Muscle of leg (tissue), 11 donors: ENCODE measurements around the gene TPD52L2. TPM values are rescaled to one million over a fixed set of nuclear protein-coding genes. Genes with fewer than 3 reads are reported as not detected.
"Not testable (repeated sequence)": the region's sequence is repeated elsewhere in the genome, so short reads cannot be mapped to it uniquely, and the experiment has no call there.

Source experiments
- DNase-seq: peaks from one replicate; pipeline ENCODE4 v3.0.0; 2013
- H3K27ac ChIP-seq: one replicate; pipeline ENCODE4 v1.5.1; 2013; ENCODE audit warnings: mild to moderate bottlenecking, low read length, control low read depth
- H3K27me3 ChIP-seq: one replicate; pipeline ENCODE4 v1.6.1; 2013; ENCODE audit warnings: low read length; ENCODE audit not compliant: control insufficient read depth, insufficient read depth
- H3K36me3 ChIP-seq: one replicate; pipeline ENCODE4 v1.6.1; 2013; ENCODE audit warnings: low read length; ENCODE audit not compliant: control insufficient read depth, insufficient read depth
- H3K4me1 ChIP-seq: one replicate; pipeline ENCODE4 v1.6.1; 2013; ENCODE audit warnings: low read length; ENCODE audit not compliant: control insufficient read depth, insufficient read depth
- H3K4me3 ChIP-seq: one replicate; pipeline ENCODE4 v1.5.1; 2013; ENCODE audit warnings: low read length, control low read depth
- H3K9me3 ChIP-seq: replicated peaks from 2 replicates; pipeline ENCODE4 v1.6.1; 2013; ENCODE audit warnings: low read depth, low read length; ENCODE audit not compliant: control insufficient read depth
- WGBS: methylation state at CpG from one replicate; pipeline ENCODE4 v1.1.5; 2013; ENCODE audit warnings: missing lambda C conversion rate; ENCODE audit not compliant: insufficient coverage; 5-methylcytosine and 5-hydroxymethylcytosine counted together
- polyA plus RNA-seq, 8 donors: library from polyadenylated mRNA; unstranded; fragments of 120-200 nt; gene quantifications; one replicate each; pipeline versions ENCODE4 v1.2.1 to v1.2.3, GENCODE V29; 2013; ENCODE audit warnings: inconsistent platforms in 1 of 8, low replicate concordance in 1 of 8; ENCODE audit not compliant: insufficient read length in 8 of 8, insufficient read depth in 1 of 8
- total RNA-seq: library from RNA; stranded (reverse); fragments of 120-200 nt; gene quantifications from one replicate; pipeline ENCODE4 v1.2.4, GENCODE V29; 2013

The TPD52L2 gene
- total and polyA plus RNA-seq, 9 donors = 48.9 to 86.7 (median 79.3) TPM

DNA sequence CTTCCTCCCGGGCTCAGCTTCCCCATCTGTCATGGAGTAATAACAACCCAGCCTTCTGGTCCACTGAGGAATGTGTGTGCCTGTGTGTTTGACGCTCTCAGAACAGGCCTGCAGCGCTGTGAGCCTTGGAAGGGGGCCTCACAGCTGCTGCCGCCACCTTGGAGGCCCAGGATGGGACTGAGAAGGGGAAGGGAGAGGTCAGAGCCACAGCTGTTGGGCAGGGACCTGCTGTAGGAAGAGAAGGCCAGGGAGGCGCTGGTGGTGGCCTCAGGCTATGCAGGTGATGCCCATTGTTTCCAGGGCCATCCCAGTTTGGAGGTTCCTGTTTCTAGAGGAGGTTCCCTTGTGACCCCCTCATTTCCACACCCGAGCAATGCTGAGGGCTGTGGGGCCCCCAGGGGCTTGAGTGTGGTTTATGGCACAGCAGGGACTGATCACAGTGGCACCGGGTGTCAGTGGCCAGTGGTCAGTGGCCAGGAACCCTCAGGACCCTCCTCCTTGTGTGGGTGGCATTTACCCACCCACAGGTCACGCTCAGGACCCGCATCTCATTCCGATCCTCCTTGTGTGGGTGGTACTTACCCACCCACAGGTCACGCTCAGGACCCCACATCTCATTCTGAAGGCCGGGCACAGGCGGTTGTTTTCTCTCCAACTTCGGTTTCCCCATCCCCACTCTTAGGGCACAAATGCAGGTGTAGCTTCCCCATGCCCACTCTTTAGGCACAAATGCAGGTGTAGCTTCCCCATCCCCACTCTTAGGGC lies 14.0 kb downstream of the TPD52L2 start:
- WGBS = 71% methylated on average over 12 of the region's 14 CpGs
- no peaks in the 10 kb centered on the region for H3K9me3 ChIP-seq
- H3K27ac ChIP-seq = peak overlapping the region; percentile 77
- no peaks in the 10 kb centered on the region for H3K27me3 ChIP-seq
- H3K36me3 ChIP-seq = peaks cover 78% of the 10 kb centered on the region
- peaks cover 35% of the 10 kb centered on the region for H3K4me1 ChIP-seq
- DNase-seq = peak; percentile 65
- H3K4me3 ChIP-seq = no peak overlapping the region

DNA sequence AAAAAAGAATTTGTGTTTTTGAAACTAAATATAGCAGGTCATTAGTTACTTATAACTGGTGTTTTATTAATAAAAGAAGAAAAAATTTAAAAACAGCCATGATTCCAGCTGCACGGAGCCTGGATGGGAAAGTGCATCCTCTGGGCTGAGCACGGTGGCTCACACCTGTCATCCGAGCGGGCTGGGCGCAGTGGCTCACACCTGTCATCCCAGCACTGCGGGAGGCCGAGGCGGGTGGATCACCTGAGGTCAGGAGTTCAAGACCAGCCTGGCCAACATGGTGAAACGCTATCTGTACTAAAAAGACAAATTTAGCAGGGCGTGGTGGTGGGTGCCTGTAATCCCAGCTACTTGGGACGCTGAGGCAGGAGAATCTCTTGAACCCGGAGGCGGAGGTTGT lies 15.8 kb downstream of the TPD52L2 start:
- H3K36me3 ChIP-seq = peaks cover 79% of the 10 kb centered on the region
- WGBS = 87% methylated on average over 13 of the region's 13 CpGs
- not testable (repeated sequence) for H3K27me3 ChIP-seq, DNase-seq, H3K4me3 ChIP-seq, H3K27ac ChIP-seq, H3K9me3 ChIP-seq
- peaks cover 50% of the 10 kb centered on the region for H3K4me1 ChIP-seq

DNA sequence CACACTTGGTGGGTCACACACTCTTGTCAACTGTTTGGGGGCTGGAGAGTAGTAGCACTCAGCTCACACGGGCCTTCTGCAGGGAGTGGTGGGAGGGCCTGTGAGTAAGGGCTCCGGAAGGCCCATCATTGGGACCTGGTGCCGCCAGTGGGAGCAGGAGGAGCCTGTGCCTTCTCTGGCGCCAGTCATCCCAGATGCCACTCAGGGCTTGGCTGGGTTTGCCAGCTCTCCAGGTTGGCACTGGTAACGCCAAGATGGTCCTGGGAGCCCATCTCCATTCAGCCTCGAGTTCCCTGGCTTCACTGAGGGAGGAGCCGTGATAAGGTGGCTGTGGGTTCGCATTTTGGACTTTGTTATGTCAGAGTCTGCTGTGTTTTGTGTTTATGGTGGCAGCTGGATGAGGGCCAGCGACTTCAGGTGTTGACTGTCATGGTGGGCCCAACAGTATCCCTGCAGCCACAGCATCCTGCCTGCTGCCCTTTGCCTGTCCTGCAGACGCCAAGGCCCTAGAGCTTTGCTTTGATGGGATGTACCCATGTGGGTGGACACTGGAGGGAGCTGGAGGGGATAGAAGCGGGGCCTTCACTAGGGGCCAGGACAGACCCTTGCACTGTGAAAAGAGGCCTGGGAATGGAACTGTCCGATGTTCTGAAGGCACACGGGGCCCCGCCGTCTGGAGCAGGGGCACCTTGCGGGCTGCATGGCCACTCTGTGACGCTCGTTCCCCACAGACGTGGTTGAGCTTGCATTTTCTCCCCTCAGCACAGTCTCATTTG lies 16.6 kb downstream of the TPD52L2 start:
- H3K36me3 ChIP-seq = peaks cover 75% of the 10 kb centered on the region
- 82% methylated on average over 17 of the region's 19 CpGs for WGBS

DNA sequence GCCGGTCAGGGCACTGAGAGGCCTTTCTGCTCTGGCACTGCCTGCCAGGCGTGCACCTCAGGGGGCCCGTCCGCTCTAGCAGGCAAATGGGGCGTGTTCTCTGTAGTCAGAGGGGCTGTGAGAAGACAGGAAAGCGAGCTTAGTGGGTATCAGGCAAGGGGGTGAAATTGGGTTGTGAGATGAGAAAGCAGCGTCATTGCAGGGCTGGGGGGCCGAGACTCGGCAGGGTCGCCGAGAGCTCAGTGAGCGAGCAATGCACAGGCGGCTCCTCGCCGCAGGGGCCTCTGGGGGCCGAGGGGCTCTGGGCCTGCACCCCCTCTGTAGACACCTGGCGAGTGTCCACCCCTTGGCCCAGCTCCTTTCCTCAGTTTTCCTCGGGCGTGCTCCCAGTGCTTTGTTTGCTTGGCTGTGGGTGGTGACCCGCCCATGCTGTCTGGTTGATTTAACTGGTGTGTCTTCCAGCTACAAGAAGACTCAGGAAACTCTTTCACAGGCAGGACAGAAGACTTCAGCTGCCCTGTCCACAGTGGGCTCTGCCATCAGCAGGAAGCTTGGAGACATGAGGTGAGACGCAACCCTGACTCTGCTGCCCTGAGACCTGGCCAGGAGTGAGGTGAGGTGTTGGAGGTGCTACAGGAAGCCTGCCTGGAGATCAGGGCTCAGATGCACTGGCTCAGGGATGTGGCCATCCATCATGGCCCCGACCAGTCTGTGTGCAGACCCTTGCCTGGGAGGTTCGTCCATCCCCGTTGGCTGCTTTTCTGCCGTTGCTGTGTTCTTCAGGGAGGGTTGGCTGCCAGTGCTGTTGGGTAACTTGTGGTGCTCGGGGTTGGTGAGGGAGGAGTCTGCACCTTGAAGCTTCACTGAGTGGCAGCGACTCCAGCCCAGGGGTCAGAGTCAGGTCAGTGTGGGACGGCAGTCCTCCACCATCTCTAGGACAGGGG lies 17.5 kb downstream of the TPD52L2 start:
- 83% methylated on average over 23 of the region's 28 CpGs for WGBS
- no peak for DNase-seq

More for the DNA sequence above, 16.6 kb downstream of the TPD52L2 start:
- DNase-seq = no peak
- no peaks in the 10 kb centered on the region for H3K27me3 ChIP-seq
- H3K9me3 ChIP-seq = no peaks in the 10 kb centered on the region
- H3K4me1 ChIP-seq = peaks cover 46% of the 10 kb centered on the region
- H3K4me3 ChIP-seq = no peak overlapping the region
- no peak overlapping the region for H3K27ac ChIP-seq

DNA sequence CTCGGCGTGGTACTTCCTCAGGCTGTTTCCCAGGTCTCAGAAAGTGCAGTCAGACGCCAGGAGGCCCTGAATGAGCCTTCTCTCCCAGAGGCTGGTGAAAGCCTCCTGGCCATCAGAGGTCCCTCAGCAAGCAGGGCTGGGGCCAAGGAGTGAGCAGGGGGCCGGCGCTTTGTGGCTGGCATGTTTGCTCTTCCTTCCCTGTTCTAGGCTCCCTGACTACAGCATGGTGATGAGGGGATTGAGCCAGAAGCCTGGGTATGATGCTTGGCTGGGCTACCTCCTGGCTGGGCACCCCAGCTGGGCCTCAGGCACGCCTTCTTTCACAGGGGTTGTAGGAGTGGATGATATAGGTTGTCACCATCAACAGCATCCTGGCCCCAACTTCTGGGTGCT lies 18.1 kb downstream of the TPD52L2 start:
- H3K36me3 ChIP-seq = peaks cover 79% of the 10 kb centered on the region
- H3K9me3 ChIP-seq = no peaks in the 10 kb centered on the region
- H3K4me1 ChIP-seq = peaks cover 37% of the 10 kb centered on the region
- WGBS = 93% methylated on average over 3 of the region's 6 CpGs
- no peak overlapping the region for H3K27ac ChIP-seq
- no peaks in the 10 kb centered on the region for H3K27me3 ChIP-seq
- H3K4me3 ChIP-seq = no peak overlapping the region
- DNase-seq = no peak

More for the DNA sequence above, 17.5 kb downstream of the TPD52L2 start:
- H3K27ac ChIP-seq = no peak overlapping the region
- H3K36me3 ChIP-seq = peaks cover 79% of the 10 kb centered on the region
- H3K9me3 ChIP-seq = no peaks in the 10 kb centered on the region
- no peaks in the 10 kb centered on the region for H3K27me3 ChIP-seq
- peaks cover 43% of the 10 kb centered on the region for H3K4me1 ChIP-seq
- H3K4me3 ChIP-seq = no peak overlapping the region

DNA sequence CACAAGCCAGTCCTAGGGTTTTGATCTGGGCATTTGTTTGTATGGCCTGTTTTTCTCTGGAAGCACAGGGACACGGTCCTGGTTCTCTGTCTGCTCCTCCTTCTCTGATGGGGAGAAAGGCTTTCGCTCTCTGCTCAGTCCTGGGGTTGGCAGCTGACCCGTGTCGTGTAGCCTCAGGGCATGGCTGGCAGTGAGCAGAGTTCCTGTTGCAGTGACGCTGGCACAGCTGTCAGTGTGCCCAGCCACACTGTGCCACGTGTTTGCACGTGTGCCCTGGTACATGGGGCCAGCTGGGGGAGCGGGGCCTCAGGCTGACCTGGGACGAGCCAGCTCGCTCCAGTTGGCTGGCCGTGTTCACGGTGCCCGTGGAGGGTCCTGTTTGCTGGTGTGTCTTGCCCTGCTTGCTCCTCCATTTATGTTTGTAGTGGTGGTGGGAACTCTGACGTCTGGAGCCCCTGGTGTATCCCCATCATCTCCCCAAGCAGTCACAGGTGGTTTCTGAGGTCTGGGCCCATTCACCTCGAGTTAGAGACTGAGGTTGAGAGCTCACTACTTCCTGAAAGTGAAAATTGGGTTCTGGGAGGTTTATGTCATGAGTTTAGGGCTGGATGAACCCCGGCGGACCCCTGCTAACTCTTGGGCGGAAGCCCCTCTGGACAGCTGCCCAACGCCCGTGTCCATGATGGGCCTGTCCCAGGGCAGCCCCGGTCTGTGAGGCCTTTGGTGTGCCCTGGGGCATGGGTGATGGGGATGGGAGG lies 19.6 kb downstream of the TPD52L2 start:
- DNase-seq = peak; percentile 48
- Histone ChIP-seq H3K27ac (peak overlapping the region; percentile 80), H3K9me3 (no peaks in the 10 kb centered on the region), H3K27me3 (no peaks in the 10 kb centered on the region), H3K36me3 (peaks cover 80% of the 10 kb centered on the region), H3K4me1 (peaks cover 24% of the 10 kb centered on the region), H3K4me3 (no peak overlapping the region)
- 82% methylated on average over 17 of the region's 21 CpGs for WGBS

DNA sequence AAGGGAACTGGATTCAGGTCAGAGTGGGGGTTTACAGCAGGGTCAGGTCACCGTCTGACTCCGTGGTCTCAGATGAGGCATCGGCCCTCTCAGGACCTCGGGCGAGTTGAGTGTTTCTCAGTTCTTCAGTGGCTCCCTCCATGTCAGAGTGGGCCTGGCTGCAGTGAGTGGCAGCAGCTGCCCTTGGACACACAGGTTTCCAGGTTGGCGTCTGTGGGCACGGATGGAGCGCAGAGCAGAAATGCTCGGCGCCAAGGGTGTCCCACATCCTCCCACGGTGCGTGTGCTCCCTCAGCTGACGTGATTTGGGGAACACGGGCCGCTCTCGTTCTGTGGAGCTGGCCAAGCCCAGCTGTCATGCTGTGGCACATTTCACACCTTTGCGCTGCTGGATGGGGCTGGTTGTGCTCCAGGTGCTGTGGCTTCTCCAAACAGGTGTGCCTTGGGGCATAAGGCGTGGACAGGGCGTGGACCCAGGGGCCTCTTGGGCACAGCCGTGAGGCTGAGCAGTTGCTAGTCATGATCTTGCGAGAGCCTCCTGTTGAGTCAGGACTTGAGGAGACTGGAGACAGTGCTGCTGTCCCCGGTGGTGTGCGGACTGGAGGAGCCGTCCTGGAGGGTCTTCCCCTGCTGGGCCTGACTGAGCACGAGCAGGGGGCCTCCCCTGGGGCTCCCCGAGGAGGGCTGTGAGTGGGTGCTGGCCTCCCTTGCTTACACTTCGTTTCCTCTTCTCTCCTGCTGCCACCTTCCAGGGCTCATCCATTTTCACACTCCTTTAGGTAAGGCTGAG lies 20.4 kb downstream of the TPD52L2 start:
- no peak overlapping the region for H3K4me3 ChIP-seq
- no peaks in the 10 kb centered on the region for H3K9me3 ChIP-seq
- no peak for DNase-seq
- no peaks in the 10 kb centered on the region for H3K27me3 ChIP-seq
- H3K4me1 ChIP-seq = peaks cover 24% of the 10 kb centered on the region
- WGBS = 93% methylated on average over 24 of the region's 27 CpGs
- peak overlapping the region; percentile 80 for H3K27ac ChIP-seq
- H3K36me3 ChIP-seq = peaks cover 85% of the 10 kb centered on the region

DNA sequence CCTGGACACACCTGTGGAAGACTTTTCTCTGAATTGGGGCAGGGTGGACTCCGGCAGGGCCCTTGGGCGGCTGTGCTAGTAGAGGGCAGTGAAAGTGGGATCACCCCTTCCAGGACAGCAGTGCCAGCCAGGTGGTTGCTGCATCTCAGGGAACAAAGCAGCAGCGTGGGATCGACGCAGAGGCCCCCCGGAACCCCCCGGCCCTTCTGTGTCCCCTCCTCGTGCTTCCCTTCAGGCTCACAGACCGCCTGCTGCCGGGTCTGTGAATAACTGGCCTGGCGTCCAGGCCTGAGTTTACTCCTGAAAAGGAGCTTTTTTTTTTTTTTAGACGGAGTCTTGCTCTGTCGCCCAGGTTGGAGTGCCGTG lies 21.0 kb downstream of the TPD52L2 start:
- no peak for DNase-seq
- H3K4me3 ChIP-seq = no peak overlapping the region
- H3K27ac ChIP-seq = no peak overlapping the region
- H3K9me3 ChIP-seq = no peaks in the 10 kb centered on the region
- peaks cover 24% of the 10 kb centered on the region for H3K4me1 ChIP-seq
- 91% methylated on average over 11 of the region's 14 CpGs for WGBS
- H3K27me3 ChIP-seq = no peaks in the 10 kb centered on the region
- H3K36me3 ChIP-seq = peaks cover 90% of the 10 kb centered on the region

DNA sequence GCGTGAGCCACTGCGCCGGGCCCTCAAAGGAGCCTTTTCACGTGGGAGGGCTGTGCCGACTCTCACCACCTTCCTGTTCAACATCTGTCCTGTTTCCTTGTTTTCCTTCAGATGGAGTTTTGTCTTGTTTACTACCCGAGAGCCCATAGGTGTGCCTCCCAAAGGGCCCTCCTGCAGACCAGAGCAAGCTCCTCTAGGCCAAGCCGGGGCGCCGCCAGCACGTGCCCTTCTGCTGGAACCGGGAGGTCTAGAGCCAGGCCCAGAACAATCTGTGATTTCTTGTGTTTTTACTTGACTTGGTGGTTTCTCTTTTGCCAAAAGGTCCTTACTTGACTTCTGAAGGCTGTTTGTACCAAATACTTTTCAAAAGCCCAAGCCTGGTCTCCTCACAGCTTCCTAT lies 21.9 kb downstream of the TPD52L2 start:
- 92% methylated on average over 11 of the region's 11 CpGs for WGBS
- H3K4me1 ChIP-seq = peaks cover 24% of the 10 kb centered on the region
- no peak overlapping the region for H3K4me3 ChIP-seq
- H3K36me3 ChIP-seq = peaks cover 92% of the 10 kb centered on the region
- no peak overlapping the region for H3K27ac ChIP-seq
- no peak for DNase-seq
- no peaks in the 10 kb centered on the region for H3K27me3 ChIP-seq
- no peaks in the 10 kb centered on the region for H3K9me3 ChIP-seq
